GM12878 (cell line): ENCODE measurements around the gene PANX2. TPM values are rescaled to one million over a fixed set of nuclear protein-coding genes. Genes with fewer than 3 reads are reported as not detected.

ENCODE experiments used
- ATAC-seq: fragments of 200-7000 bp; cut with Tn5 transposase; 3 replicates; pipeline ENCODE4 v1.9.1; 2020; ENCODE audit warnings: mild to moderate bottlenecking, moderate library complexity
- BruUV-seq: library from RNA; stranded (reverse); fragments of 400-500 nt; replicated peaks from 2 replicates; lab custom pipeline; 2021; lab: Mats Ljungman, UMichigan
- CTCF ChIA-PET: fragments of 300-600 bp; sonication (Branson Sonifier 250); formaldehyde crosslinking; extraction: SDS; loops from one replicate; lab custom pipeline; 2021; ENCODE audit warnings: inconsistent platforms; lab: Yijun Ruan, JAX
- POLR2A ChIA-PET: fragments of 350-600 bp; formaldehyde crosslinking; extraction: SDS; loops from one replicate; lab custom pipeline; 2021; ENCODE audit warnings: inconsistent platforms; lab: Charles Lee
- RAD21 ChIA-PET: fragments of 300-600 bp; sonication (Branson Sonifier 250); formaldehyde crosslinking; loops from one replicate; lab custom pipeline; 2023; ENCODE audit warnings: antibody characterized with exemption; ENCODE audit not compliant: unreplicated experiment; lab: Charles Lee
- SMC1A ChIA-PET: fragments of 300-600 bp; sonication (Branson Sonifier 250); formaldehyde crosslinking; loops from one replicate; lab custom pipeline; 2023; ENCODE audit not compliant: unreplicated experiment, uncharacterized antibody; lab: Charles Lee
- DNase-seq: peaks from one replicate; pipeline ENCODE4 v3.0.0-alpha.2; 2011; ENCODE audit warnings: low read depth, low spot score
- FAIRE-seq: peaks from 3 replicates; lab custom pipeline; 2011; peaks lifted over from hg19 to GRCh38; lab: Jason Lieb, UNC
- H2AFZ ChIP-seq: 2 replicates; pipeline ENCODE4 v1.6.0; 2011; ENCODE audit warnings: low read depth, low read length, control low read depth; ENCODE audit not compliant: control insufficient read depth
- H3K27ac ChIP-seq: 2 replicates; pipeline ENCODE4 v1.5.1; 2011; ENCODE audit warnings: control low read depth; ENCODE audit not compliant: control insufficient read depth, insufficient read depth
- H3K27me3 ChIP-seq, 2 experiments: replicated peaks in 1 of 2; 2 replicates each; pipeline versions ENCODE4 v1.6.0 to v1.6.1; 2011; ENCODE audit warnings: low read length in 1 of 2; ENCODE audit not compliant: control insufficient read depth in 2 of 2, insufficient read depth in 2 of 2
- H3K36me3 ChIP-seq, 2 experiments: 2 replicates each; pipeline ENCODE4 v1.5.1; 2011; ENCODE audit warnings: low read length in 1 of 2; ENCODE audit not compliant: control insufficient read depth in 2 of 2, insufficient read depth in 2 of 2
- H3K4me1 ChIP-seq: 2 replicates; pipeline ENCODE4 v1.6.1; 2011; ENCODE audit warnings: mild to moderate bottlenecking, low read length, moderate library complexity, mixed read lengths; ENCODE audit not compliant: control insufficient read depth, insufficient read depth
- H3K4me2 ChIP-seq: 2 replicates; pipeline ENCODE4 v1.6.0; 2011; ENCODE audit warnings: control low read depth; ENCODE audit not compliant: control insufficient read depth, insufficient read depth
- H3K4me3 ChIP-seq: fragments of 200-600 bp; sonication (generic); 2 replicates; pipeline ENCODE4 v1.5.1; 2016
- H3K79me2 ChIP-seq: 2 replicates; pipeline ENCODE4 v1.6.0; 2011; ENCODE audit warnings: low read length; ENCODE audit not compliant: control insufficient read depth, insufficient read depth
- H3K9ac ChIP-seq: 2 replicates; pipeline ENCODE4 v1.8.0; 2011; ENCODE audit warnings: low read length, control low read depth, mixed read lengths; ENCODE audit not compliant: control insufficient read depth, insufficient read depth
- H3K9me3 ChIP-seq: replicated peaks from 3 replicates; pipeline ENCODE4 v1.5.1; 2011; ENCODE audit warnings: mild to moderate bottlenecking, low read length; ENCODE audit not compliant: control insufficient read depth, insufficient read depth
- H4K20me1 ChIP-seq: 2 replicates; pipeline ENCODE4 v1.6.0; 2011; ENCODE audit not compliant: control insufficient read depth, insufficient read depth
- BRCA1 ChIP-seq: IDR thresholded peaks from 2 replicates; pipeline ENCODE4 v1.6.1; 2011; ENCODE audit warnings: low read depth, low read length, improper control_type of control experiment
- GATAD2B ChIP-seq: fragments of 450-650 bp; conservative IDR thresholded peaks from 2 replicates; pipeline ENCODE4 v1.6.1; 2017; ENCODE audit warnings: low read depth, mild to moderate bottlenecking, moderate library complexity
- HCFC1 ChIP-seq: fragments of 150-350 bp; IDR thresholded peaks from 2 replicates; pipeline ENCODE4 v1.6.1; 2014; ENCODE audit warnings: low read length
- HDAC6 ChIP-seq: fragments of 200-600 bp; sonication (generic); IDR thresholded peaks from one replicate; pipeline ENCODE4 v1.8.0; 2017; ENCODE audit warnings: antibody characterized with exemption; ENCODE audit not compliant: unreplicated experiment
- KLF5 ChIP-seq: fragments of 450-650 bp; IDR thresholded peaks from 2 replicates; pipeline ENCODE4 v1.6.1; 2014; ENCODE audit warnings: mild to moderate bottlenecking; ENCODE audit not compliant: partially characterized antibody
- NR2C2 ChIP-seq: IDR thresholded peaks from 2 replicates; pipeline ENCODE4 v1.6.1; 2011; ENCODE audit warnings: borderline replicate concordance, low read depth; ENCODE audit not compliant: control insufficient read depth, insufficient read length
- NRF1 ChIP-seq: conservative IDR thresholded peaks from 2 replicates; pipeline ENCODE4 v1.6.1; 2011; ENCODE audit warnings: mild to moderate bottlenecking, low read depth, low read length, improper control_type of control experiment
- SPI1 ChIP-seq: IDR thresholded peaks from 2 replicates; pipeline ENCODE4 v1.6.1; 2011; ENCODE audit warnings: low read depth, mild to moderate bottlenecking, low read length, moderate library complexity, borderline replicate concordance; ENCODE audit not compliant: insufficient read depth
- STAT3 ChIP-seq: IDR thresholded peaks from 2 replicates; pipeline ENCODE4 v1.6.1; 2011; ENCODE audit warnings: low read depth, low read length, improper control_type of control experiment
- TARDBP ChIP-seq: IDR thresholded peaks from 2 replicates; pipeline ENCODE4 v1.6.1; 2016; ENCODE audit warnings: borderline replicate concordance
- ZNF622 ChIP-seq: fragments of 450-650 bp; IDR thresholded peaks from 2 replicates; pipeline ENCODE4 v1.6.1; 2017; ENCODE audit warnings: mild to moderate bottlenecking, inconsistent platforms
- WGBS: methylation state at CpG from one replicate; pipeline ENCODE4 v1.1.6; 2016; ENCODE audit warnings: low lambda C conversion rate; ENCODE audit not compliant: insufficient replicate concordance, insufficient coverage; ENCODE audit errors: missing lambda C conversion rate; 5-methylcytosine and 5-hydroxymethylcytosine counted together
- in situ Hi-C: fragments of 300-500 bp; cut with MboI; formaldehyde crosslinking; loops from 9 replicates; pipeline ENCODE4 v1.14.3; 2018; ENCODE audit warnings: mixed read lengths
- intact Hi-C: fragments of 100-400 bp; cut with micrococcal nuclease; formaldehyde crosslinking; loops from one replicate; pipeline ENCODE4 v1.14.2; 2022; ENCODE audit not compliant: unreplicated experiment
- polyA plus RNA-seq, 11 experiments: library from polyadenylated mRNA; depleted of rRNA in 4 of 11; unstranded in 6 of 11; stranded (reverse) in 5 of 11; fragments of >200 nt; fragmentation: Nextera tagmentation in 4 of 11; fragmentation: Illumina TruSeq in 1 of 11; extraction: Ambion mirVana in 4 of 11; extraction: Trizol in 1 of 11; gene quantifications; 1 replicate in 1 of 11; 2 replicates in 10 of 11; pipeline versions ENCODE4 v1.2.1 to v1.2.3, GENCODE V29; 2011 to 2016; ENCODE audit warnings: inconsistent platforms in 2 of 11, missing spikeins in 2 of 11, low read depth in 1 of 11
- total RNA-seq, 4 experiments: library from RNA; depleted of rRNA in 3 of 4; stranded (reverse); fragments of >200 nt in 3 of 4; fragmentation: Illumina TruSeq in 1 of 4; extraction: Trizol in 1 of 4; gene quantifications; 2 replicates each; pipeline versions ENCODE4 v1.2.1 to v1.2.3, GENCODE V29; 2013 to 2021
- TF ChIP-seq, protein P1 (sequence below): IDR thresholded peaks from 2 replicates; pipeline ENCODE4 v1.6.1; 2011; ENCODE audit warnings: mild to moderate bottlenecking, low read depth, low read length, moderate library complexity; ENCODE audit not compliant: insufficient replicate concordance
- TF ChIP-seq, protein P2 (sequence below): IDR thresholded peaks from 2 replicates; pipeline ENCODE4 v1.6.1; 2011; ENCODE audit warnings: borderline replicate concordance, low read depth, mild to moderate bottlenecking, moderate library complexity, low read length; ENCODE audit not compliant: insufficient read depth, poor library complexity, severe bottlenecking

Gene PANX2
- total and polyA plus RNA-seq, 10 of the 15 experiments (the other 5 are each of a cell fraction or from before 2014, with no cell fraction given) = 0.04 to 0.44 (median 0.17) TPM; not detected in 5

DNA sequence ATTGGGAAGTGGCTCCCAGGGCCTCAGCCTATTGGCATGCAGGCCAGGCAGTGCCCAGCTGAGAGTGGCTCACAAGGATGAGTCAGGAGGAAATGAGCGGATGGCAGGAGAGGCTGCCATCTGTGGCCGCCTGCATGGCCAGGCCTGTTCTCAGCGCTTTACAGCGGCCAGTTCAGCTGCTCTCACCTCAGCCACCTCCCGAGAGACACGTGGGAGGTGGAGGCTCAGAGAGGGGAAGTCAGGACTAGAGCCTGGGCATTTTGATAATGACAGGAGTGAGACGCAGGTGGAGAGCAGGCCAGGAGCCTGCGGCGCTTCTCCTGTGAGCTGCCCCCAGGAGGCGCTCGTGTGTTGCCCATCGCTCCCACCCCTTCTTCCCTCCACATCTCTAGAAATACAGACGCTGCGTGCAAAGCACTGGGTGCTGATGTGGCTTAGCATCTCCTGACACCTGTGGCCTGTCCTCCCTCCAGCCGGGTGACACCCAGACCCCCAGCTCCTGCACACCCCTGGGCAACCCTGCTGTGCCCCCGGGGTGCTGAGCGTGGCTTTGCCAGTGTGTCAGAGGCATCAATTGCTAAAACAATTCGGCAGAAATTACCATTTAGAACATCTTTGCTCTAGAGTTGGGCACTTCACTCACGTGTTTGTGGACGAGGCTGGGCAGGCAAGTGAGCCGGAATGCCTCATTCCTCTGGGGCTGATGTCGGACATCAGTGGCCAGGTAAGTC is 21.4 kb upstream of the PANX2 start (continued):
- TF ChIP-seq, protein P1, sequence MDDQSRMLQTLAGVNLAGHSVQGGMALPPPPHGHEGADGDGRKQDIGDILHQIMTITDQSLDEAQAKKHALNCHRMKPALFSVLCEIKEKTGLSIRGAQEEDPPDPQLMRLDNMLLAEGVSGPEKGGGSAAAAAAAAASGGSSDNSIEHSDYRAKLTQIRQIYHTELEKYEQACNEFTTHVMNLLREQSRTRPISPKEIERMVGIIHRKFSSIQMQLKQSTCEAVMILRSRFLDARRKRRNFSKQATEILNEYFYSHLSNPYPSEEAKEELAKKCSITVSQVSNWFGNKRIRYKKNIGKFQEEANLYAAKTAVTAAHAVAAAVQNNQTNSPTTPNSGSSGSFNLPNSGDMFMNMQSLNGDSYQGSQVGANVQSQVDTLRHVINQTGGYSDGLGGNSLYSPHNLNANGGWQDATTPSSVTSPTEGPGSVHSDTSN = no peak
- TF ChIP-seq, protein P2, sequence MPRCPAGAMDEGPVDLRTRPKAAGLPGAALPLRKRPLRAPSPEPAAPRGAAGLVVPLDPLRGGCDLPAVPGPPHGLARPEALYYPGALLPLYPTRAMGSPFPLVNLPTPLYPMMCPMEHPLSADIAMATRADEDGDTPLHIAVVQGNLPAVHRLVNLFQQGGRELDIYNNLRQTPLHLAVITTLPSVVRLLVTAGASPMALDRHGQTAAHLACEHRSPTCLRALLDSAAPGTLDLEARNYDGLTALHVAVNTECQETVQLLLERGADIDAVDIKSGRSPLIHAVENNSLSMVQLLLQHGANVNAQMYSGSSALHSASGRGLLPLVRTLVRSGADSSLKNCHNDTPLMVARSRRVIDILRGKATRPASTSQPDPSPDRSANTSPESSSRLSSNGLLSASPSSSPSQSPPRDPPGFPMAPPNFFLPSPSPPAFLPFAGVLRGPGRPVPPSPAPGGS = no peak

DNA sequence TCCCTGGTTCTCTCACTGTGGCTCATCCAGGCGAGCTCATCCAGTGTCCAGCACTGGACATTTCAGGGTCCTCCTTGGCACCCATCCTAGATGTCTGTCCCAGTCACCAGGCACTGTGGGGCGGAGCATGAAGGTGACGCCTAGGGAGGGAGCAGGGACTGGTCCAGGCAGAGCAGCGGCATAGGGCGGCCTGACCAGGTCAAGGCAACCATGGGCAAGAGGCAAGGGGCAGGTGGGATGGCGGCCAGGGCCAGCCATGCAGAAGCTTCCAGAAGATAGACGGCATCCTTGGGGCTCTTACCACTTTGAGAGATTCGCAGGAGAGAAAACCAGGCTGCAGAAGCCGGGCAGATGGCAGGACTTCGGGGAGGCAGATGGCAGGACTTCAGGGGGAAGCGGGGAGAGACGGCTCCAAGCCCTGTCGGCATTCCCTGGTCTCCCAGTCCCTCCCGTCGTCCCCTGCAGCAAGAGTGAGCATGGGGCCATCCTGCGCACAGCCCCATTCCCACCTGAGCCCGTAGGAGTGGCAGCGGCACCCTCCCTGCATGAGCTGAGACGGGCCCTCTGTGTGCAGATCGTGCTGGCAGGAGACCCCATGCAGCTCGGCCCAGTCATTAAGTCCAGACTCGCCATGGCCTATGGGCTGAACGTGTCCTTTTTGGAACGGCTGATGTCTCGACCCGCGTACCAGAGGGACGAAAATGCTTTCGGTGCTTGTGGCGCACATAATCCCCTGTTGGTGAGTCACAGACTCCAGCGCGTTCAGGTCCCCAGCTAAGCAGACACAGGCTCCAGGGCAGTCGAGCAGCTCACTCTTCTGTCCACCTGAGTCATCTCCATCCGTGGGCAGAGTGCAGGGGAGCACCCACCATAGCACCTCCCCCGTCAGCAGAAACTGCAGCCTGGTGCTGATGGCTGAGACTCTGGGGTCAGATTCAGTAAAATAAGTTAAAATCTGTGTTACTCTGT is 20.1 kb upstream of the PANX2 start:
- no peak for TF ChIP-seq NR2C2
- no peak for TF ChIP-seq ZNF622
- TF ChIP-seq HCFC1 = no peak
- no peak for TF ChIP-seq KLF5
- TF ChIP-seq SPI1 = no peak
- TF ChIP-seq STAT3 = no peak
- TF ChIP-seq BRCA1 = no peak
- no peak for TF ChIP-seq TARDBP
- no peak for TF ChIP-seq HDAC6
- no peak for TF ChIP-seq NRF1
- TF ChIP-seq GATAD2B = no peak
- TF ChIP-seq, protein P2 = no peak
- CTCF ChIA-PET = interaction anchor here (0.6 to 2.4 kb wide), 6 partner anchors 36 to 471 kb away, joined by 3 to 13 read pairs (median 3); no protein-coding TSS in a partner anchor
- Histone ChIP-seq H3K79me2 (no peaks in the 10 kb centered on the region), H3K27me3 (no peaks in the 10 kb centered on the region; a peak in 2 of 4 replicates), H3K4me1 (no peaks in the 10 kb centered on the region), H3K4me3 (no peak overlapping the region), H3K9ac (no peak overlapping the region), H3K4me2 (no peak overlapping the region), H3K36me3 (no peaks in the 10 kb centered on the region), H4K20me1 (no peaks in the 10 kb centered on the region), H3K9me3 (no peaks in the 10 kb centered on the region), H3K27ac (no peak overlapping the region), H2AFZ (no peak overlapping the region)
- SMC1A ChIA-PET = no interaction called here
- POLR2A ChIA-PET = no interaction called here
- BruUV-seq = no TSS peak
- FAIRE-seq = no peak
- RAD21 ChIA-PET = interaction anchor here (1.0 to 1.1 kb wide), 2 partner anchors 58 to 63 kb away, joined by 3 to 4 read pairs; no protein-coding TSS in a partner anchor
- ATAC-seq = no peak
- in situ Hi-C loops = no loop called here
- intact Hi-C loops = no loop called here
- 55% methylated on average over 35 of the region's 35 CpGs for WGBS
- DNase-seq = no peak
